SJSA1 (cell line): Measurements from ENCODE around the gene SCAPER. TPM values are rescaled to one million over a fixed set of nuclear protein-coding genes. Genes with fewer than 3 reads are reported as not detected.
A peak's percentile ranks its signal among the peaks of the same experiment; 100 is the strongest.

Source experiments
- DNase-seq, 2 experiments: peaks; one replicate each; pipeline ENCODE4 v3.0.0-alpha.2; 2015 to 2020; ENCODE audit warnings: low spot score in 2 of 2, low read depth in 1 of 2
- H3K27ac ChIP-seq: fragments of 250-450 bp; sonication (Bioruptor Pico); 2 replicates; pipeline ENCODE4 v1.5.1; 2020; ENCODE audit warnings: mild to moderate bottlenecking, moderate library complexity
- H3K27me3 ChIP-seq: fragments of 250-450 bp; sonication (Bioruptor Pico); replicated peaks from 2 replicates; pipeline ENCODE4 v1.5.1; 2020; ENCODE audit warnings: mild to moderate bottlenecking, moderate library complexity
- H3K36me3 ChIP-seq: fragments of 250-450 bp; sonication (Bioruptor Pico); 2 replicates; pipeline ENCODE4 v1.5.1; 2020; ENCODE audit warnings: mild to moderate bottlenecking
- H3K4me1 ChIP-seq: fragments of 250-450 bp; sonication (Bioruptor Pico); replicated peaks from 2 replicates; pipeline ENCODE4 v1.6.1; 2021; ENCODE audit warnings: mild to moderate bottlenecking
- H3K4me3 ChIP-seq: fragments of 250-450 bp; sonication (Bioruptor Pico); 2 replicates; pipeline ENCODE4 v1.5.1; 2020; ENCODE audit warnings: mild to moderate bottlenecking
- H3K9me3 ChIP-seq: fragments of 250-450 bp; sonication (Bioruptor Pico); replicated peaks from 2 replicates; pipeline ENCODE4 v1.5.1; 2020; ENCODE audit warnings: mild to moderate bottlenecking
- total RNA-seq: library from RNA; depleted of rRNA; stranded (reverse); fragments of >200 nt; shearing (Covaris generic); gene quantifications from 2 replicates; pipeline ENCODE4 v1.2.3, GENCODE V29; 2014; rRNA removed

The SCAPER gene, protein sequence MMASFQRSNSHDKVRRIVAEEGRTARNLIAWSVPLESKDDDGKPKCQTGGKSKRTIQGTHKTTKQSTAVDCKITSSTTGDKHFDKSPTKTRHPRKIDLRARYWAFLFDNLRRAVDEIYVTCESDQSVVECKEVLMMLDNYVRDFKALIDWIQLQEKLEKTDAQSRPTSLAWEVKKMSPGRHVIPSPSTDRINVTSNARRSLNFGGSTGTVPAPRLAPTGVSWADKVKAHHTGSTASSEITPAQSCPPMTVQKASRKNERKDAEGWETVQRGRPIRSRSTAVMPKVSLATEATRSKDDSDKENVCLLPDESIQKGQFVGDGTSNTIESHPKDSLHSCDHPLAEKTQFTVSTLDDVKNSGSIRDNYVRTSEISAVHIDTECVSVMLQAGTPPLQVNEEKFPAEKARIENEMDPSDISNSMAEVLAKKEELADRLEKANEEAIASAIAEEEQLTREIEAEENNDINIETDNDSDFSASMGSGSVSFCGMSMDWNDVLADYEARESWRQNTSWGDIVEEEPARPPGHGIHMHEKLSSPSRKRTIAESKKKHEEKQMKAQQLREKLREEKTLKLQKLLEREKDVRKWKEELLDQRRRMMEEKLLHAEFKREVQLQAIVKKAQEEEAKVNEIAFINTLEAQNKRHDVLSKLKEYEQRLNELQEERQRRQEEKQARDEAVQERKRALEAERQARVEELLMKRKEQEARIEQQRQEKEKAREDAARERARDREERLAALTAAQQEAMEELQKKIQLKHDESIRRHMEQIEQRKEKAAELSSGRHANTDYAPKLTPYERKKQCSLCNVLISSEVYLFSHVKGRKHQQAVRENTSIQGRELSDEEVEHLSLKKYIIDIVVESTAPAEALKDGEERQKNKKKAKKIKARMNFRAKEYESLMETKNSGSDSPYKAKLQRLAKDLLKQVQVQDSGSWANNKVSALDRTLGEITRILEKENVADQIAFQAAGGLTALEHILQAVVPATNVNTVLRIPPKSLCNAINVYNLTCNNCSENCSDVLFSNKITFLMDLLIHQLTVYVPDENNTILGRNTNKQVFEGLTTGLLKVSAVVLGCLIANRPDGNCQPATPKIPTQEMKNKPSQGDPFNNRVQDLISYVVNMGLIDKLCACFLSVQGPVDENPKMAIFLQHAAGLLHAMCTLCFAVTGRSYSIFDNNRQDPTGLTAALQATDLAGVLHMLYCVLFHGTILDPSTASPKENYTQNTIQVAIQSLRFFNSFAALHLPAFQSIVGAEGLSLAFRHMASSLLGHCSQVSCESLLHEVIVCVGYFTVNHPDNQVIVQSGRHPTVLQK (N-terminal part only)
- 4.6 and 10.2 TPM in 2 replicates for total RNA-seq

DNA sequence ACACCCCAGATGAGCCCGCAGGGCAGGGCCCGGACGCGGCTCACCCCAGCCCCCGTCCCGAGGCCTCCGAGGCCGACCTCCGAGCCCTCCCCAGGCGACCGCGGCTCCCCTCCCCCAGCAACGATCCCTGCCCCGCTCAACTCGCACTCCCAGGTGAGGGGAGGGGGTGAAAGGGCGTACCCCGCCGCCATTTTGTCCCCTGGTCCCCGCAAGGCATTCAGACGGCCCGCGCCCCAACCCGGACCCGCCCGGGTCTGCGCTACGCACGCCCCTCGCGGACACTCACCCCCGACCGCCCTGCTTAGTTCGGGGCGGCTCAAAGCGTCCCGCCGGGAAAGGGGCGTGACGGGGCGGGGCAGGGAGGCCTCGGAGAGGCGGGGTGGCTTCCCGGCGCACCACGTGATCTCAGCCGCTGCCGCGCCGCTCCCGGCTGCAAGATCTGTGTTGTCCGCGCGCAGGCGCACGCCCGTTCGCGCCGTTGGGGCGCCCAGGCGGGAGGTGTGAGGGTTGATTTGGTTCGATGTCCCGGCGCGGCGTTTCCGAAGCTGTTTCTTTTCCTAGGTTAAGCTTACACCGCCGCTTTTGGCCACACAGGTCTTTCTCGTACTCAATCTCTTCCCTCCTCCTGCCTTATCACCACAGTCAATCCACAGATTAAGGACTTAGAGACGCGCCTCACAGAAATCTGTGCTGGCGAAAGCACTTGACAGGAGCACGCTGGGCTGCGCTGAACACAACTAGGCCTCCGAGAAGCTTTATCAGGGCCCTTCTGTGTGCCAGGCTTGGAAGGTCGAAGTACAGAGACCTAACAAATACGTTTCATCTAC is at the start of gene SCAPER:
SCAPER (minus strand) TSS at position 328 of the 827 bp plus-strand sequence. CDS start 21,523 bp downstream, outside the sequence.
- Histone ChIP-seq H3K9me3 (no peaks in the 10 kb centered on the region; the same call in 1 of the 2 replicates), H3K4me1 (peaks cover 11% of the 10 kb centered on the region), H3K4me3 (peak within 1 kb of the TSS; percentile 84), H3K27me3 (no peaks in the 10 kb centered on the region), H3K36me3 (peaks cover 5% of the 10 kb centered on the region), H3K27ac (peak within 1 kb of the TSS; percentile 49)
- DNase-seq: peak; percentile 82 to 90

- no peaks in the 10 kb centered on the region for H3K9me3 ChIP-seq
- no peaks in the 10 kb centered on the region for H3K27me3 ChIP-seq
- no peak overlapping the region for H3K27ac ChIP-seq
- peaks cover 10% of the 10 kb centered on the region for H3K36me3 ChIP-seq
- H3K4me3 ChIP-seq: no peak overlapping the region
- H3K4me1 ChIP-seq: no peaks in the 10 kb centered on the region
- DNase-seq: no peak
Observed at GRCh38 chr15:76954744-76955143, 49.6 kb upstream of the SCAPER start.

DNA sequence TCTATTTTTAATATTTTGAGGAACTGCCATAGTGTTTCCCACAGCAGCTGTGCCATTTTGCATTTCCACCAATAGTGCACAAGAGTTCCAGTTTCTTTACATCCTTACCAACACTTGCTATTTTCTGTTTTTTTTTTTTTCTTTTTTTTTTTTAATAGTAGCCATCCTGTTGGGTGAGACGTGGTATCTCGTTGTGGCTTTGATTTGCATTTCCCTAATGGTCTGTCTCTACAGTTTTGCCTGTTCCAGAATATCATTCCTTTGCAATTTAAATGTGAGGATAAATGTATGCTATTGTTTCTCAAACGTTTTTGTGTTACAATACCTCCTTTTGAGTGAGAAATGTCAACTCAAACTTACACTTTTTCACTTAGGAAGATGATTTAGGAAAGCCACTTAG is 48.8 kb upstream of the SCAPER start:
- no peak for DNase-seq
- no peaks in the 10 kb centered on the region for H3K4me1 ChIP-seq
- H3K27me3 ChIP-seq: no peaks in the 10 kb centered on the region
- no peak overlapping the region for H3K4me3 ChIP-seq
- H3K36me3 ChIP-seq: peaks cover 16% of the 10 kb centered on the region
- H3K9me3 ChIP-seq: no peaks in the 10 kb centered on the region
- H3K27ac ChIP-seq: no peak overlapping the region

DNA sequence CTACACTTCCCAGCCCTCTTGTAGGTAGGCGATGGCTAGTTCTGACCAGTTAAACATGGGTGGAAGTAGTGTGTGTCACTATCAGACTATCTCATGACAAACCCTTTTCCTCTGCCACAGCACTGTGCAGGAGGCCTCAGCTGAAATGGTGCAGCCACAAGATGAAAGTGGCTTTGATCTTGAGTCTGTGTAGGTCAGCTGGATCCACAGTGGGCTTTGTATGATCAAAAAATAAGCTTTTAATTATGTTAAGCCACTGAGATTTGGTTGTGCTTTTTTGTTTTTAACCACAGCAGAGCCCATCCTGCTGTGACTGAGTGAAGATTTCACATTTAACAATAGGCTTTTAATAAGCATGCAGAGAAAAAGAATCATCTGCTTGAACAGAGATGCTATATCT is 46.1 kb upstream of the SCAPER start:
- peaks cover 33% of the 10 kb centered on the region for H3K36me3 ChIP-seq
- no peaks in the 10 kb centered on the region for H3K27me3 ChIP-seq
- no peak overlapping the region for H3K4me3 ChIP-seq
- no peak for DNase-seq
- no peaks in the 10 kb centered on the region for H3K4me1 ChIP-seq
- no peaks in the 10 kb centered on the region for H3K9me3 ChIP-seq
- no peak overlapping the region for H3K27ac ChIP-seq

DNA sequence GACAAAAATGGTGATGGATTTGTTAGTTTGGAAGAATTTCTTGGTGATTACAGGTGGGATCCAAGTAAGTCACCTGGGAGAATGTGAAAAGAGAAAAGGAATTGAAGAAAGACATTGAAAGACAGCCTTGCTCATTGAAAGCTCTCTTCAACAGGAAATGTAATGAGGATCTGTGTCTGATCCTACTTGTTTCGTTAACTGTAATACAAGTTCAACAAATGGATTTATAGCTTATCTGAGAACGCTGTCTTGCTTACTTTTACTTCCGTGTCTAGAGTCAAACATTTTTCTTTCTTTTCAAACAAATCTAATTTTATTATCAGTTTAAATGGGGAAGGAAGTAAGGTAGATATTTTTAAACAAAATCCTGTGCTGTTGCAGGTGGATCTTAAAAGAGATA is 42.3 kb upstream of the SCAPER start:
- no peak for DNase-seq
- H3K4me1 ChIP-seq: no peaks in the 10 kb centered on the region
- H3K4me3 ChIP-seq: no peak overlapping the region
- no peak overlapping the region for H3K27ac ChIP-seq
- no peaks in the 10 kb centered on the region for H3K27me3 ChIP-seq
- H3K36me3 ChIP-seq: peaks cover 51% of the 10 kb centered on the region
- H3K9me3 ChIP-seq: no peaks in the 10 kb centered on the region

GRCh38 chr15:76945494-76946093 is 40.5 kb upstream of the SCAPER start:
- no peak overlapping the region for H3K4me3 ChIP-seq
- no peaks in the 10 kb centered on the region for H3K27me3 ChIP-seq
- H3K9me3 ChIP-seq: no peaks in the 10 kb centered on the region
- H3K27ac ChIP-seq: no peak overlapping the region
- DNase-seq: no peak
- no peaks in the 10 kb centered on the region for H3K4me1 ChIP-seq
- H3K36me3 ChIP-seq: peaks cover 43% of the 10 kb centered on the region

DNA sequence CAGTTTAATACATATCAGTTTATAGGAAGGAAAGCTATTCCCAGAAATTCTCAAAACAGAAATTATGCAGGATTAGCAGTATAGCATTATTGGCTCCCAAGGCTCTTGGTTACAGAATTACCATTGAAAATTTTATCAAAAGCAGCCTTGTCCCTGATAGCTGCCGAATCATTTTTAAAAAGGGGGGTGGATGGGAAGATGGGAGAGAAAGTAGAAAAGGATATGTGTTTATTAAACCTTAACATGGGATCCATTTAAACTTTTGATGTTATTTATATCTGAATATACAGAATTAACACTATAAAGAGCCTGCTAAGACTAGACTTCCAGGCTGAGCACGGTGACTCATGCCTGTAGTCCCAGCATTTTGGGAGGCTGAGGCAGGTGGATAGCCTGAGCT is 37.2 kb upstream of the SCAPER start:
- Histone ChIP-seq H3K9me3 (no peaks in the 10 kb centered on the region), H3K27ac (no peak overlapping the region), H3K4me3 (no peak overlapping the region), H3K4me1 (no peaks in the 10 kb centered on the region), H3K27me3 (no peaks in the 10 kb centered on the region), H3K36me3 (peaks cover 29% of the 10 kb centered on the region)
- DNase-seq: no peak

DNA sequence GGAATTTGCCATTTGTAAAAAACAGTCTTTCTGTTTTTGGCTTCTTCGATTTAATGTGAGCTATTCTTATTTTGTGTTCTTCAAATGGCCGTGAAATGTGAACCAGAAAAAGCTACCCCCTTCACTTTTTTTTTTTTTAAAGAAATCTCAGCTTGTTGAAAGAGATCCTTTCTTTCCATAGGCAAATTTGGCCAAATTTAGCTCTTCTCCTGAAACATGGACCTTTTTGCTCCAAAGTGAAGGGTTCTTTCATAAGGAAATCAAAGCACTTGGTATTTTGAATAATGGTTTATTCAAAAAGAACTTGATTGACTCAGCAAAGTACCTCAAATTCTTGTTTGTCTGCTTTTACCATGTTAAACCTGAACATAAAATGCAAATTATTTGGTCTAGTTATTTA is 36.5 kb upstream of the SCAPER start:
- no peak overlapping the region for H3K27ac ChIP-seq
- no peaks in the 10 kb centered on the region for H3K27me3 ChIP-seq
- no peak overlapping the region for H3K4me3 ChIP-seq
- H3K4me1 ChIP-seq: no peaks in the 10 kb centered on the region
- no peak for DNase-seq
- peaks cover 24% of the 10 kb centered on the region for H3K36me3 ChIP-seq
- no peaks in the 10 kb centered on the region for H3K9me3 ChIP-seq

- H3K27me3 ChIP-seq: no peaks in the 10 kb centered on the region
- H3K27ac ChIP-seq: no peak overlapping the region
- H3K36me3 ChIP-seq: peaks cover 30% of the 10 kb centered on the region
- no peaks in the 10 kb centered on the region for H3K4me1 ChIP-seq
- DNase-seq: no peak
- no peak overlapping the region for H3K4me3 ChIP-seq
- no peaks in the 10 kb centered on the region for H3K9me3 ChIP-seq
Observed at GRCh38 chr15:76939715-76940114, 34.6 kb upstream of the SCAPER start.

DNA sequence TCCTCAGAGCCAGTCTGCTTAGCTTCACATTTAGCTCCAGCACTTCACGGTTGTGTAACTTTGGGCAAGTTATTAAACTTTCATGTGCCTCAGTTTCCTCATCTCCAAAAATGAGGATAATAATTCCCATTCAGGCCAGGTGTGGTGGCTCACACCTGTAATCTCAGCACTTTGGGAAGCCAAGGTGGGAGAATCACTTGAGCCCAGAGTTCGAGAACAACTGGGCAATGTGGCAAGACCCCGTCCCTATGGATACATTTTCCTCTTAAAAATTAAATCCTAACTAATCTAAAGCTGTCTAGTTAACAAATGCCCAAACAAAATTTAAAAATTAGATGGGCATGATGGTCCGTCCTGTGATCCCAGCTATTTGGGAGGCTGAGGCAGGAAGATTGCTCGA is 33.6 kb upstream of the SCAPER start:
- H3K27ac ChIP-seq: no peak overlapping the region
- H3K27me3 ChIP-seq: no peaks in the 10 kb centered on the region
- peaks cover 30% of the 10 kb centered on the region for H3K36me3 ChIP-seq
- no peaks in the 10 kb centered on the region for H3K9me3 ChIP-seq
- DNase-seq: no peak
- H3K4me1 ChIP-seq: no peaks in the 10 kb centered on the region
- H3K4me3 ChIP-seq: no peak overlapping the region

DNA sequence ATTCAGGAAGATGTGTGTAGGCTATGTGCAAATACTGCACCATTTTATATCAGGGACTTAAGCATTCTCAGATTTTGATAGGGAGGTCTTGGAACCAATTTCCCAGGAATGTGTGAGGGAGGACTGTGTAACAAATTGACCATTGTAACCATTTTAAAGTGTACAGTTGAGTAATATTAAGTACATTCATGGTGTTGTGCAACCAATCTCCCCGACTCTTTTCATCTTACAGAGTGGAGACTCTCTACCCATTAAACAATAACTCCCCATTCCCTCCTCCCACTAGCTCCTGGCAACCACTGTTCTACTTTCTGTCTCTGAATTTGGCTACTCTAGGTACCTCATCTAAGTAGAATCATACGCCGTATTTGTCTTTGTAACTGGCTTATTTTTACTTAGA is 31.5 kb upstream of the SCAPER start:
- H3K4me3 ChIP-seq: no peak overlapping the region
- no peaks in the 10 kb centered on the region for H3K9me3 ChIP-seq
- H3K4me1 ChIP-seq: peaks cover 6% of the 10 kb centered on the region; the same call in 1 of the 2 replicates
- peaks cover 46% of the 10 kb centered on the region for H3K36me3 ChIP-seq
- H3K27me3 ChIP-seq: no peaks in the 10 kb centered on the region
- H3K27ac ChIP-seq: no peak overlapping the region
- no peak for DNase-seq

GRCh38 chr15:76935620-76936019 is 30.5 kb upstream of the SCAPER start:
- no peak for DNase-seq
- Histone ChIP-seq H3K27me3 (no peaks in the 10 kb centered on the region), H3K27ac (no peak overlapping the region), H3K4me1 (peaks cover 11% of the 10 kb centered on the region), H3K36me3 (peaks cover 47% of the 10 kb centered on the region), H3K4me3 (no peak overlapping the region), H3K9me3 (no peaks in the 10 kb centered on the region)
